NCI-H2081 treated with DMSO at 0.1 percent for 48 hours (cell line): ENCODE results near the gene ERN1.

Experiments
- DNase-seq: peaks from one replicate; lab custom pipeline; 2025; lab: John Stamatoyannopoulos, UW

The ERN1 gene

GRCh38 chr17:64109400-64109799, 20.5 kb downstream of the ERN1 start:
- no peak for DNase-seq

GRCh38 chr17:64107500-64108236, 22.3 kb downstream of the ERN1 start:
- DNase-seq, result peak; percentile 37

GRCh38 chr17:64106918-64107317, 23.0 kb downstream of the ERN1 start:
- no peak for DNase-seq

- DNase-seq, result no peak
Observed at GRCh38 chr17:64103391-64104364, 26.3 kb downstream of the ERN1 start.

- no peak for DNase-seq
Observed at GRCh38 chr17:64102627-64103390, 27.1 kb downstream of the ERN1 start.

GRCh38 chr17:64099543-64099942, 30.4 kb downstream of the ERN1 start:
- no peak for DNase-seq

- no peak for DNase-seq
Observed at GRCh38 chr17:64097196-64097936, 32.6 kb downstream of the ERN1 start.

- no peak for DNase-seq
Observed at GRCh38 chr17:64096037-64096436, 33.9 kb downstream of the ERN1 start.

- DNase-seq, result peak; percentile 55
Observed at GRCh38 chr17:64095144-64095882, 34.6 kb downstream of the ERN1 start.

- no peak for DNase-seq
Observed at GRCh38 chr17:64094412-64094811, 35.5 kb downstream of the ERN1 start.

- no peak for DNase-seq
Observed at GRCh38 chr17:64092952-64093451, 36.9 kb downstream of the ERN1 start.

- DNase-seq, result no peak
Observed at GRCh38 chr17:64092113-64092512, 37.8 kb downstream of the ERN1 start.

- DNase-seq, result no peak
Observed at GRCh38 chr17:64091571-64091970, 38.4 kb downstream of the ERN1 start.

GRCh38 chr17:64091116-64091515, 38.8 kb downstream of the ERN1 start:
- DNase-seq, result no peak

- DNase-seq, result no peak
Observed at GRCh38 chr17:64090144-64090543, 39.8 kb downstream of the ERN1 start.

GRCh38 chr17:64087252-64088005, 42.5 kb downstream of the ERN1 start:
- DNase-seq, result no peak

GRCh38 chr17:64085650-64086005, 44.3 kb downstream of the ERN1 start:
- DNase-seq, result no peak

GRCh38 chr17:64084940-64085649, 44.8 kb downstream of the ERN1 start:
- DNase-seq, result no peak
